HG03460 (cell line): ENCODE measurements around the gene EXOC4.

ENCODE experiments used
- ATAC-seq: cut with Tn5 transposase; IDR thresholded peaks from one replicate; pipeline ENCODE4 v1.9.1; 2021; ENCODE audit not compliant: unreplicated experiment

EXOC4 gene

GRCh38 chr7:133815611-133816210, 562.8 kb downstream of the EXOC4 start:
- no peak for ATAC-seq

- ATAC-seq, result no peak
These were observed 566.8 kb downstream of the EXOC4 start for GRCh38 chr7:133819695-133820094.

DNA sequence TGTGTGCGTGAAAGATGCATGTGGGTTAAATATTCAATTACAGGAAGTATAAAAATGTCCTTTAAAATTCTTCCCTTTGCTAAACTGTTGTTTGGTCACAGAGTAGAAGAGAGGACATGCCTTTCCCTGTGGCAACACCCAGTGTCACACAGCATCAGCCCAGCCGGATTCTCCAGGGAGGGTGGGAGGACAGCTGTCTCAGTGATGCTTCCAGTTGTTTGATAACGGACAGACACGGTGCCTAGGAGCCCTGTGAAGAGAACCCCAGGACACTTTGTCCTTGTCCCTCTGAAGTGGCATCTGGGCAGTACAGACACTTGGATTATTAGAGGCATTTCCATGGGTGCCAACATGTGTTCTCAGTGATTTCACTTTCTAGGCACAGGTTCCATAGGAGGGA, 567.7 kb downstream of the EXOC4 start:
- no peak for ATAC-seq

- ATAC-seq, result no peak
These were observed 568.3 kb downstream of the EXOC4 start for GRCh38 chr7:133821171-133821570.

DNA sequence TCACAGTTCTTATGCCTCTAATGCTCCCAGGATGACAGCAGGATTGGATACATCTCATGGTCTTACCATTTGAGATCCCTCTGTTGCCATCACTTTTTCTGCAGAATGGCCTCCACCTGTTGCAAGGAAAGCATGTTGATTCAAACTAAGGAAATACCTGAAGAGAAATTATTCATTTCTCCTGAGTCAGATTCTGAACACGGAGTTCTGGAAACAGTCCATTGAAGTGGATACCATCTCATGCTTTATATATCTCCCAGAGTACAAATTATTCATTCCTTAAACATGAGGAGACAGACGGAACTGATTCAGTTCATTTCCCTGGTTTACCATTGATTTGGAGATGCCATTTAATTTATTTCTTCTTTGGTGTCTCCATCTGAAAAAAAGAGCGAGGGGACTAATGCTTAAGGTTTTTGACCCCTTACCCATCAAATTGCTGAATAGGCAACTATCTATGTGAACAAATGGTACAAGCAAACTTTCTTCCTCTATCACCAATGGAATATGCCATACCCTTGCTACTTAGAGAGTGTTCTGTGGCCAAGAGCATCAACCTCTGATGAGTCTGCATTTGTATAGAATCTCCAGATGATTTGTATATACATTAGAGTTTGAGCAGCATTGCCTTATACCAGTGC, 569.2 kb downstream of the EXOC4 start:
- no peak for ATAC-seq

GRCh38 chr7:133822868-133823552, 570.1 kb downstream of the EXOC4 start:
- ATAC-seq, result no peak

DNA sequence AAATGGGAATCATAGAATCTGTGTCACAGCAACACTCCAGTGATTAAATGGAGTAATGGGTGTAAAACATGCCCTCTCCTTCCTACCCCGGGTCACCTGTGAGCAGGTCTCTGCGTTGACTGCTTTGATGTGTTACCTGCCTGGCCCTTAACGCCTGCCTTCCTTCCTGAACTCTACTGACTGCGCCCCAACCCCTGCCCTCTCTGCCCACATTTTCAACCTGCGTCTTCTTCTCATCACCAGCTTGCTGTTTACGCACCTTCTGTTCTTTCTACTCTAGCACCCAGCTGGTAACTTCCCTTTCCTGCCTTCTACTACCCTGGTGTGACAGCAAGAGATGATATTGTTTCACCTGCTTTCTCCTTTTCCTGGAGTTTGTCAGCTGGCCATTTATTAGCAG, 571.3 kb downstream of the EXOC4 start:
- no peak for ATAC-seq

DNA sequence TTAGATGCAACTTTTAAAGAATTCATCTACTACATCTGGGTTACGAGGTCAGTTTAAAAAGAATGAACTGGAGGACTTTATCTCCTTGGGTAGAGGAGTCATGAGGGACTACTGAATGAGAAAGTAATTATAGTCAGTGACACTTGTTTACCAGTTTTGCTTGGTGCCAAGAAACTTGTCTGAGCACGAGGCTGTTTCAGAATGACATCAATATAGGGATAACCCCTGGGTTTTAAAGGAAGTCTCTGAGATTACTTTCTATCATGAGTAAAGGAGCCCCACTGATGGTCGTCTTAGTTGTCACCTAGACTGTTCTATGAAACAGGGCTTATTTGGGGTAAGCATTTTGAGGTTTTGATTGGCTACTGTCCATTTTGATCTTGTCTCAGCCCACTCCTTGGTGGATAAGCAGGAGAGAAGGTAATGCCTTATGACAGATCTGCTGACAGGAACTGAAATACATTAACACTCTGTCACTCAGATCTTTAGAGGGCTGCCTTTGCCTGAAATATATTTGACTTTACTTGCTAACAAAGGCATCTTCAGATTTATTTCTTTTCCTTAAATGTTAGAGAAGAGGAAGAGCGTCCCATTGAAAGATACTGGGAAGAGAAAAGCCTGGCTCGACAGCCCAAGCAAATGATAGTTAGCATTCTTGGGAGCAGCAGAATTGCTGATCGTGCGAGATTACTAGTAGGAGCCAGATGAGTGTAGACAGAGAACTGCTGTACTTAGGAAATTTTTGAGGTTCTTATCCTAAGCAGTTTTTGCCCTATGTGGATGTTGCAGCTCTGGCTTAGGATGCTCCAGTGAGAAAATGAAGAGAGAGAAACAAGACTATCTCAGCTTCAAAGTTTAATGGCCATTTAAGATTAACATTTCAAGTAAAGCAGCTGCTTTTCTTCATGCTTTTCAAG, 575.1 kb downstream of the EXOC4 start:
- ATAC-seq, result peak; percentile 73

DNA sequence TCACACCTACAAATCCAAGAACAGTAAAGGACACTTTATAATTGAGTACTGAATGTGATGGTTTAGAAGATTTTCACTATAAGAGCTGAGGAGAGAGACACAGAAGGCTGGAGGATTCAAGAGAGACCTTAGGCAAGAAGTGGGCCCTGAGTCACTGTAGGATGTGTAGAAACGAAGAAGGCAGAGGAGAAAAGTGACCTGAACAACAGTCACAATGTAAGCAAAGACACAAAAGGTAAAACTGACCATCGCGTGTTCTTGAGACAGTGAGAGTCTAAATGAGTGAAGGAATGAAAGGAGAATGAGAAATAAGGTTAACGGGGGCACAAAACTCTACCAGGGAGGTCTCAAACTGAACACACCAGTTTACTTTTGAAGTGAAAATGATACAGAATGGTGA, 576.0 kb downstream of the EXOC4 start:
- no peak for ATAC-seq

DNA sequence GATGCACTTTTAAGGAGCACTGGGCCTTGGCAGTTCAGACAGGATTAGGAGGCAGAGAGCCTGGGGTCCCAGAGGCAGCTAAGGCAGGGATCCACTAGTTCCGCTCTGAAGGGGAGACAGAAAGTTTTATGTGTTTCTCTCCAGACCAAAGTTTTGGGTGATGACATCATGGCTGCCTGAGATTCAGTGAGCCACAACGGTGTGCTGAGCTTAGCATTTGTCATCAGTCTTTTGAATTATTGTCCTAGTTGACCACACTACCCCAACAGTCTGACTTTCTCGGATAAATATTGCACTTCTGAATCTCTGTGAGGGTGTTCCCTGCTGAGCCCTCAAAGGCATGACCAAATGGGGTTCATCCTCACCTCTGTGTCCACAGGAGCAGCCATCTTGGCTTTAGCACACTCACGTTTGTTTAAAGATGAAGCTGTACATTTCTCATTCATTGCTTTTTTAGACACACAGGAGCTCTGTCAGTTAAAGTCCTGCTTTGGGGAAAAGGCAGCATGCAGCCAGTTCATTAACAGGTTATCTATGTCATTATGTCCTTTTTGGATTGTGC, 576.5 kb downstream of the EXOC4 start:
- ATAC-seq, result no peak

GRCh38 chr7:133830081-133830480, 577.2 kb downstream of the EXOC4 start:
- ATAC-seq, result no peak

- no peak for ATAC-seq
These were observed 583.8 kb downstream of the EXOC4 start for GRCh38 chr7:133836666-133837065.

- no peak for ATAC-seq
These were observed 584.3 kb downstream of the EXOC4 start for GRCh38 chr7:133837224-133837623.

- ATAC-seq, result no peak
These were observed 586.2 kb downstream of the EXOC4 start for GRCh38 chr7:133839121-133839520.

DNA sequence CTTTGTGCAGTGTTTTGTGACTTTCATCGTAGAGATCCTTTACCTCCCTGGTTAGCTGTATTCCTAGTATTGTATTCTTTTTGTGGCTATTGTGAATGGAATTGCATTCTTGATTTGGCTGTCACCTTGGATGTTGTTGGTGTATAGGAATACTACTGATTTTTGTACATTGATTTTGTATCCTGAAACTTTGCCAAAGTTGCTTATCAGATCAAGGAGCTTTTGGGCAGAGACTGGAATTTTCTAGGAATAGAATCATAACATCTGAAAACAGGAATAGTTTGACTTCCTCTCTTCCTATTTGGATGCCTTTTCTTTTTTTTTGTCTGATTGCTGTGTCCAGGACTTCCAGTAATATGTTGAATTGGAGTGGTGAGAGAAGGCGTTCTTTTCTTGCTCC, 590.5 kb downstream of the EXOC4 start:
- no peak for ATAC-seq

DNA sequence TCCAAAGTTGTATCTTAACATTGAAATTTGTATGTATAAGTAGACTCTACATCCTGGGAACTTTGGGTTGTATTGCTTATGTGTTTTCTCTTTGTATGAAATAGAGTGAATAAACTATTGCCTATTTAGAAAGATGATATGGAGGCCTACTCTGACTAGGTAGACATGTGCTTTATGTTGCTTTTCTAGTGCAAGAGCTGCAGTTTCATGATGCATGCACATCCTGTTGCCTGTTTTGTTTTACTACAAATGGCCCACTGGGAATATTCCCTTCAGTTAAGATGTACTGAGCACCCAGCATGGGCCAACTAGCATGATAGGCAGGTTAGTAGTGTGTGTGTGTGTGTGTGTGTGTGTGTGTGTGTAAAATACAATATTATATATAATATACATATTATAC, 592.1 kb downstream of the EXOC4 start:
- ATAC-seq, result no peak

GRCh38 chr7:133846203-133846945, 593.5 kb downstream of the EXOC4 start:
- ATAC-seq, result no peak

GRCh38 chr7:133850497-133851280, 597.8 kb downstream of the EXOC4 start:
- ATAC-seq, result no peak

DNA sequence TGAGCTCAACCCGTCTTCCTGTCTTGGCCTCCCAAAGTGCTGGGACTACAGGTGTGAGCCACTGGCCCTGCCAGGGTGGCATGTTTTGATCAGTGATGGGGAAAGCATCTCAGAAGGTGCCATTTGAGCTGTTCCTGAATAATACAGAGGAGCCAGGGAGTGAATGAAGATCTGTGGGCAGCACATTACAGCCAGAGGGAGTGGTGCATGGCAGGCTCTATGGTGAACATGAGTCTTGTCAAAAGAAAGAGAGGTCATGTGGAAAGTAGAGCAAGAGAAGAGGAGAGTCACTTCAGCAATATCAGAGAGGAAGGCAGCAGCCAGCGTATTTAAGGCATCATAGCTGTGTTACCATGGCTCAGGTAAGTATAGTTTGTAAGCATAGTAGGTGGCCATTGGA, 598.5 kb downstream of the EXOC4 start:
- no peak for ATAC-seq
